CD4-positive, alpha-beta T cell treated with Interleukin-17A for 1 hour (primary cell): Measurements from ENCODE around the gene UPF1.

ENCODE experiments used
- DNase-seq: peaks from one replicate; pipeline ENCODE4 v3.0.0-alpha.2; 2020

Gene UPF1

DNA sequence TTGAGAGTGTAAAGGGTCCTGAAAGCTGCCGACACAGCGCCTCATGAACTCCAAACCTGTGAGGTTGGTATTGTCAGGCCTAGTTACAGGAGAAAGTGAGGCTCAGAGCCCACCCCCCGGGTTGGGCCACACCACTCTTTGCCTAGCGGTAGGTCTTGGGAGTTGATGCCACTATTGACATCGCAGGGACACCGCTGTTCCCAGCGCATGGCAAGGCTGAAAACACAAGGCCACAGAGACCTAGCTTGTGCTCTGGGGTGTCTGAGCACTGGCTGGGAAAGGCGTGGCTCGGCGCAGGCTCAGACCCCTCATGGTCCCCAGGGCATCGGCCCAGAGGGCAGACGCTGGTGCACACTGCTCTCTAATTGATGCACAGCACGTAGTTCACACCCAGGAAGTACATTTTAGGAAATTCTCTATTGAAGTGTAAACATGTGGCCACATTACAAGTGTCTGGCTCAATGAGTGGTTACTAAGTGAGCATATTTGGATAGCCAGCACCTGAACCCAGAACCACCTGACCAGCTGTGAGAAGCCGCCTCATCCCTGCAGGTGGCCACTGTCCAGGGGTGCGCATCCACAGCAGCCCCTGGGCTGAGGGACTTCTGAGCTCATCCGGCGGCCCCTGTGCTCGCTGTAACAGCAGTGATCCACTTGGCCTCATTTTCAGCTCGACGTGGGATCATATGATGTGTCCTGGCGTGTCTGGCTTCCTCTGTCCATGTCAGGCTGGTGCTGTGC lies 27.3 kb downstream of the UPF1 start:
- DNase-seq = no peak

DNA sequence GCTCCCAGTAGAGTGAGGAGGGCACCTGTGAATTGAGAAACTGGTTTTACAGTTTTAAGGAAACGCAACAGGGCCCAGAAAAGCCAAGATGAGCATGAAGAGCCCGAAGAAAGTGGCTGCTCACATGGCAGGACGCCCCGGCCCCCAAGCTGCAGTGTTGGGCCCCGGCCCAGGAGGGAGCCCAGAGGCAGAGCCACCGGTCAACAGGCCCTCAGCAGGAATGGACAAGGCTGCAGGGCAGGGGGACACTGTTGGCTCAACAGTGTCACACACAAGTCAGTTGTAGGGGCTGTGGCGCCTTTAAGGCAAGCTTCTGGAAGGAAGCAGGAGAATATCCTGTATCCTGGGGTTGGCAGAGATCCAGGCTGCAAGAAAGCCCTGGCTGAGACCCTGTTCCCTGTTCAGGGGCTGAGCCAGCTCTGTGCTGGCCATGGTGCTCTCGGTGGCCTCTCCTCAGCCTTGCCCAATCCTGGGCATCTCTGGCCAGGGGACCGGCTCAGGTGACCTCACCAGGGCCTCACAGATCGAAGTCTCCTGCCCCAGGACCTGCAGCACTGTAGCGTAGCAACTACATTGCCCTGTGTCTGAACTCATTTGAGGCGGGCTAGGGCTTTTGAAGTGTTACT lies 28.0 kb downstream of the UPF1 start:
- no peak for DNase-seq

DNA sequence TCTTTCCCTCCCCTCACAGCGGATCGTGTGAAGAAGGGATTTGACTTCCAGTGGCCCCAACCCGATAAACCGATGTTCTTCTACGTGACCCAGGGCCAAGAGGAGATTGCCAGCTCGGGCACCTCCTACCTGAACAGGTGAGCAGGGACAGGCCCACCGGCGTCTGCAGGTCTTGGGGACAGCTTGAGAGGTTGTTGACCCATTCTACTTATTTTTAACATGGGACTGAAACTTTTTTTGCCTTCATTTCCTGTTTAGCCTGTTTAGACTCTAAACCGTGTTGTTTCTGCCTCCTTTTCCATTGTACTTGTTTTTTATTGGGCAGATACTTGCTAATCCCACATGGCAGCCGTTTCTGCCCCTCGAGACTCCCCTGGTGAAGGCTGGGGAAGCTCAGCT lies 28.5 kb downstream of the UPF1 start:
- DNase-seq = no peak

DNA sequence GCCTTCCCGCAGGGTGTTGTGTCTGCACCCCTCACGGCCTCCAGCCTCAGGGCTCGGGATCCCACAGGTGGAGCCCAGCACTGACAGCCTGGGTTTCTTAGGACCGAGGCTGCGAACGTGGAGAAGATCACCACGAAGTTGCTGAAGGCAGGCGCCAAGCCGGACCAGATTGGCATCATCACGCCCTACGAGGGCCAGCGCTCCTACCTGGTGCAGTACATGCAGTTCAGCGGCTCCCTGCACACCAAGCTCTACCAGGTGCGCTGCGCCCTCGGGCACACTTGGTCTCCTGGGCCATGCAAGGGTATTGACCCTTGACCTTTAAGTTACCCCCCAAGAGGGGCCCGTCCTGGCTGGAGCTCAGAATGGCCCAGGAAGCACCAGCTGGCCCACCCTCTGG lies 29.0 kb downstream of the UPF1 start:
- DNase-seq = no peak

DNA sequence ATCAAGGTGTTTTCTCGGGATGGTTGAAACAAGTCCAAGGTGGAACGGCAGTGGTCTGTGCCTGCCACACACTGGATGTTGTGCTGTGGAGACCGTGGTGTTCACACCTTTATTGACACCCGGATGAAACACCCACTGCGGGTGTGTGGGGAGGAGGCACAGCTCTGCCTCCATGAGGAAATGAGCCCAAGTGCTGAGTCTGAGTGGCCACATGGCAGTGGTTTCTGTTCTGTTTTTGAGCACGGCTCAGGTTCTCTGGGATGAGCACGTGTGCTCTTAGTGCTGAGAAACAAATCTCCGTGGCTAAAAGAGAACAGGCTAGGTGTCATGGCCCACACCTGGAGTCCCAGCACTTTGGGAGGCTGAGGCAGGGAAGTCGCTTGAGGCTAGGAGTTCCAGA lies 29.5 kb downstream of the UPF1 start:
- no peak for DNase-seq

DNA sequence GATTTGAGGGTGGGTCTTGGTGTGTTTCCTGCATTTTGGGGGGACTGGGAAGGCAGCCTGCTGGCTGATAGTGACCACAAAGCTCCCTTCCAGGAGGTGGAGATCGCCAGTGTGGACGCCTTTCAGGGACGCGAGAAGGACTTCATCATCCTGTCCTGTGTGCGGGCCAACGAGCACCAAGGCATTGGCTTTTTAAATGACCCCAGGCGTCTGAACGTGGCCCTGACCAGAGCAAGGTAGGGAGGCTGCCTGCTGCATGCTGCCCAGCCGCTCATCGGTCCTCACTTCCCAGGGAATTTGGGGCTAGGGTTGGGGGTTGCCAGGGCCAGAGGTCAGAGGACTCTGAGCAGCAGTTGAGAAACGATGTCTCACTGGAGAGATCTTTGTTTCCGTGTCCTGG lies 30.2 kb downstream of the UPF1 start:
- DNase-seq = no peak

- DNase-seq = no peak
Measured at GRCh38 chr19:18862976-18863842, 31.4 kb downstream of the UPF1 start.

DNA sequence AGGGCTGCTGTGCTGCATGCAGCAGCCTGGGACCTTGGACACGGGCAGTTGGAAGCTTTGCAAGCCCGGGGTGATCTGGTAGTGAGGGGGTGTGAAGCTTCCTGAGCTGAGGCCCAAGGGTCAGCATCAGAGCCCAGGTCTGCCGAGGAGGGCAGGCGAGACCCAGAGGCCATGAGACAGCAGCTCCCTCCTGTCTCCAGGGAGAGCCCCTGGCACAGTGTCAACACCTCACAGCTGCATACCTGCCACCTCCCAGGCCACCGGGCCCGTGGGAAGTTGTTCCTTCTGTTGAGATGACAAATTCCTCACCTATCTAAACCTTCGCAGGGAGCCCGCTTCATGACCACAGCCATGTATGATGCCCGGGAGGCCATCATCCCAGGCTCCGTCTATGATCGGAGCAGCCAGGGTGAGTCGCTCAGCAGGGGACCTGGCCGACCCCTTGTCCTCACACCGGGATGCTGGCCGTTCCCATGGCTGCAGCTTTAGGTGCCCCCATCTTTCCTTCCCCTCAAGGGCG lies 32.1 kb downstream of the UPF1 start:
- DNase-seq = no peak

GRCh38 chr19:18865106-18865972 lies 33.6 kb downstream of the UPF1 start:
- DNase-seq = no peak

GRCh38 chr19:18865973-18866799 lies 34.4 kb downstream of the UPF1 start:
- peak; percentile 59 for DNase-seq

DNA sequence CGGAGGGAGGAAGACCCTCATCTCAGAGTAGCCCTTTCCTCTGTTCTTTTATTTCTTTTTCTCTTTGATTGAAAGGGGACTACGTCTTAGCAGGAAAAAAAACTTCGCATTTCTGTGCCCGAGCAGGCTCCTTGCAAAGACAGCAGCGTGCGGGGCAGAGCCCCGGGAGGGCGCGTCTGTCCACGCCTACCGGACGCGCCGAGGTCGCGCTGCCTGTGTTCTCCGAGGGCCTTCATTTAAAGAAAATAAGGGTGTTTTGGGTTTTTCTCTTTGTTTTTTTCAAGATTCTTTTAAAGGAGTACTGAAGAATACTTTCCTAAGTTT lies 35.0 kb downstream of the UPF1 start:
- no peak for DNase-seq

DNA sequence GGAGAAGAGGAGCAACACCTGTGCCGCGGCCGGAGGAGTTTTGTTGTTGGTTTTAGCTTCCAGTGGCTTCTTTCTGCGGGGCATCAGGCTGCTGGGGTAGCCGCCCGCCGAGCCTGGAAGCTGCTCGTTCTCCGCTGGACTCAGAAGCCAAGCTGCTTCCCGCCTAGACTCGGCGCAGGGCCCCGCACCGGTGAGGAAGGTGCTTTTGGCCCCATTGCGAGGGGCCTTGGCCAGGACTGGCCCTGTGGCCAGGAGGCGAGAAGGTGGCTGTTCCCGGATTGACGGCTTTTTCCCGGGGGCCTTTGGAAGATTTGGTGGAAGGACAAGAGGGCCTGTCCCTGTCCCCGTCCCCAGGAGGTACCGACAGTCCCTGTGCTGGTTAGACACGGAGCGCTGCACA lies 35.4 kb downstream of the UPF1 start:
- no peak for DNase-seq

DNA sequence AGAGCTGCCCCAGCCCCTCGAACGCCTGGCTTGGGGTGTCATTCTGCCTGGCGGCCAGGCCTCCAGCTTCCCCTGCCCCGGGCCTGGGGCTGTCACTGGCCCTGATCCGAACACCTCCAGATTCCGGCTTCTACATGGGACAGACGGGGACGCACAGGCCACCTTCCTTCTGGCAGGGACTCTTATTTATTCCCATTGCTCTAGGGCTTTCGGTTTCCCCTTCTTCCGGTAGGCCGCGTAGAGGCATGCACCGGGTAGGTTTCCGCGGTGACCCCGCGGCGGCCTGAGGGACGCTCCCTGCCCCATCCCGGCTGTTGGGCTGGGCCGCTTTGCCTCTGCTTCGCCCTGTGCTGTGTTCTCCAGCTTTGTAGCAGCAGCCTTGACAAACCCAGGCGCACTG lies 36.0 kb downstream of the UPF1 start:
- DNase-seq = no peak

DNA sequence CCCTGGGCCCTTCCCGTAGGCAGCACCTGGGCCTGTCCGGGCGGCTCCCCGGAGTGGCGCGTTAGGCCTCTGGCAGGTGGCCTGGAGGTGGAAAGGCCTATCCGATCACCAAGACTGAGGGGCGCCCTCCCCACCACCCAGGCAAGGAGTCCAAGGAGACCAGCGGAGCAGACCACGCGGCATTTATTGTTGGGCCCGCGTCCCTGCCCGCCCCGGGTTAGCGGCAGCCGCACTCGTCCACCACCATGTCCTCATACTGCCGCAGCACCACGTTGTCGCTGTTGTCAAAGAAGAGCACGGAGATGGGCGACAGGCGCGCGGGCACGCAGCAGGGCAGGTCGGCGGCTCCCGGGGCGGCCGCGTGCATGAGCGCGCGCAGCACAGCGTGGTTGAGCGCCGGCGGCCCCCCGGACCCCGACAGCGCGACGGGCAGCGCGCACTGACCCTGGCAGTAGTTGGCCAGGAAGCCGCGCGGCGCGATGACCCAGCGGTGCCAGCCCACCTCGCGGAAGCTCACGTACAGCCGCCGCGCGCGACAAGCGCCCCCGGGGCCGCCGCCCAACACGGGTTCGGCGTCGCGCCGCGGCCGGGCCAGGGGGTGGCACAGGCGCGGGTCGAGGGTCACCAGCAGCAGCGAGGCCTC lies 36.7 kb downstream of the UPF1 start:
- no peak for DNase-seq

DNA sequence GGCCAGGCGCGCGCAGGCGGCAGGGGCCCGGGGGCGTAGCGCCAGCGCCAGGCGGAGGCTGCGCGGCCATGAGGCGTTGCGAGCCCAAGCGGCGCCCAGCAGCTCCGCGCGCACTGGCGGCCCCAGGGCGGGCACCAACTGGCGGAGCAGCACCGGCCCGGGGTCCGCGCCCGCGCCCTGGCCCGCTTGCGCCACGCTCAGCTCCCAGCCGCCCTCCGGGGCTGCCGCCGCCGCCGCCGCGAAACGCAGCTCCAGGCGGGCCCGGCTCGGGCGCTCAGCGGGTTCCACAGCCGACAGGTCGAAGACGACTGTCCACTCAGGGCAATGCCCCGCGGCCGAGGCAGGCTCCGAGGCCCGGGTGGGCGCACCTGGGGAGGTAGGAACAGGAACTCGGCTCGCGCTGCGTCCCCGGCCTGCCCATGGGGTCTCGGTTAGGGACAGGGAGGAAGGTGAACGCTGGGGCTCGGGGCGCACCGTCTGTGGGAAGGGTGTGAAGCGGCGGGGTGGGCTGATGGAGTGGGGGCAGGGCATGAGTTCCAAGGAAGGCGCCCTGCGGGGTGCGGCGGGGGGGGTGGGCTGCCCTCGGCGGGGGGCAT lies 37.4 kb downstream of the UPF1 start:
- no peak for DNase-seq

- DNase-seq = no peak
Measured at GRCh38 chr19:18869781-18870530, 38.2 kb downstream of the UPF1 start.

GRCh38 chr19:18870531-18871172 lies 38.9 kb downstream of the UPF1 start:
- DNase-seq = no peak

GRCh38 chr19:18871543-18871942 lies 39.8 kb downstream of the UPF1 start:
- DNase-seq = no peak

DNA sequence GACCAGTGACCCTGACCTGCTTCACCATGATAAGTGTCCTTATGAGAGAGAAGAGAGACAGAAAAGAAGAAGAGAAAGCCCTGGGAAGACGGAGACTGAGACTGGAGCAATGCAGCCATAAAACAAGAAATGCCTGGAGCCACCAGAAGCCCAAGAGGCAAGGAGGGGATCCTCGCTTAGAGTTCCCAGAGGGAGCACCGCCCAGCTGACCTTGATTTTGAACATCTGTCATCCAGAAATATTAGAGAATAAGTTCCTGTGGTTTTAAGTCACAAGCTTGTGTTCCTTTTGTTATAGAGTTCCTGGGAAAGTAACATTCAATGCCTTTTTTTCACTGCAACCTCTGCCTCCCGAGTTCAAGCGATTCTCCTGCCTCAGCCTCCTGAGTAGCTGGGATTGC lies 44.0 kb downstream of the UPF1 start:
- DNase-seq = no peak

- no peak for DNase-seq
Measured at GRCh38 chr19:18876865-18877264, 45.1 kb downstream of the UPF1 start.
